Measurements from ENCODE around the gene LIPG. TPM values are rescaled to one million over a fixed set of nuclear protein-coding genes. Genes with fewer than 3 reads are reported as not detected.

The LIPG gene
- total and polyA plus RNA-seq, 10 donors, result 0.11 to 2.7 (median 0.35) TPM; not detected in 3

DNA sequence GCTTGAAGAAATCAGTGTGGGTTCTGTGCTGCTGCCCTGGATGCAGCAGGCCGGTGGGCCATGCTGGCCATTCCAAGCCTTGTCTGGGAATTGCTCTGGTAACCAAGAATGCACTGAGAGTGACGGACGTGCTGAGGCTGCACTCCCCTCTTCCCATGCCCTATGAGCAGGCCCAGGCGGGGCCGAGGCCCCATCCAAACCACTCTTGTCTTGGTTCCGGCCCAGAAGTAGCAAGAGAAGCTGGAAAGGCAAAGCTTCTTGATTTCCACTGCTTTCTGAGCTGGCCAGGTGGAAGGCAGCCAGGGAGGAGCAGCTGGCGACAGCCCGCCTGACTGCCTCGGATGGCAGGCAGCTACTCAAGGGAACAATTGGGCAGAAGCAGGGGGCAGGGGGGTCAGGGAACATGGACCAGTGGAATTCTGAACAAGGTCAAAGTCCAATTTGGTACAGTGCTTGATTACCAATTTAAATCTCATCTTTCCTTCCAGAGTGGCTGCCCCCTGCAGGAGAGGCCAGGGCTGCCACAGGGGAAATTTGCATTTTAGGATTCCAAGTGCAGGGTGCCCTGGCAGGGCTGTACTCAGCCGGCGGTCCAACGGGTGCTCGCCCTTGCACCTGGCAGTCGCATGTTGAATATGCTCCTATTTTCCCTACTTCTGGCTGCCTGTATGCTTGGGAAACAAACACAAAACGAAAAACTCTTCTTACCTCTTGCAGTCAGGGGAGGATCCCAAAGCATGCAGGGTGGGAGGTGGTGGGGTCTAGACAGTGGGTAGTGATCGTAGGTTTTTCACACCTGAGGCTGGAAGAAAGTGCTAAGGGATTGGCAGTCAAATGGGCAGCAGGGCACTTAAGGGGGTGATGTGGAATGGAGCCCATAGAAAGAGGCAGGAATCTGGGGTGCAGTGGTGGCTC lies 67.3 kb downstream of the LIPG start:
- no peak for TF ChIP-seq POLR2AphosphoS5 (IDR thresholded peaks at IDR 0.05)
- TF ChIP-seq POLR2A (IDR thresholded peaks at IDR 0.05), result no peak
- TF ChIP-seq, protein P1, sequence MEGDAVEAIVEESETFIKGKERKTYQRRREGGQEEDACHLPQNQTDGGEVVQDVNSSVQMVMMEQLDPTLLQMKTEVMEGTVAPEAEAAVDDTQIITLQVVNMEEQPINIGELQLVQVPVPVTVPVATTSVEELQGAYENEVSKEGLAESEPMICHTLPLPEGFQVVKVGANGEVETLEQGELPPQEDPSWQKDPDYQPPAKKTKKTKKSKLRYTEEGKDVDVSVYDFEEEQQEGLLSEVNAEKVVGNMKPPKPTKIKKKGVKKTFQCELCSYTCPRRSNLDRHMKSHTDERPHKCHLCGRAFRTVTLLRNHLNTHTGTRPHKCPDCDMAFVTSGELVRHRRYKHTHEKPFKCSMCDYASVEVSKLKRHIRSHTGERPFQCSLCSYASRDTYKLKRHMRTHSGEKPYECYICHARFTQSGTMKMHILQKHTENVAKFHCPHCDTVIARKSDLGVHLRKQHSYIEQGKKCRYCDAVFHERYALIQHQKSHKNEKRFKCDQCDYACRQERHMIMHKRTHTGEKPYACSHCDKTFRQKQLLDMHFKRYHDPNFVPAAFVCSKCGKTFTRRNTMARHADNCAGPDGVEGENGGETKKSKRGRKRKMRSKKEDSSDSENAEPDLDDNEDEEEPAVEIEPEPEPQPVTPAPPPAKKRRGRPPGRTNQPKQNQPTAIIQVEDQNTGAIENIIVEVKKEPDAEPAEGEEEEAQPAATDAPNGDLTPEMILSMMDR (IDR thresholded peaks at IDR 0.05 in 8 of 11, conservative IDR thresholded peaks at IDR 0.05 in 3 of 11), result no peak
- Histone ChIP-seq H3K4me3 (no peak overlapping the region), H3K9me3 (no peaks in the 10 kb centered on the region), H3K36me3 (no peaks in the 10 kb centered on the region), H3K27me3 (replicated peaks in 1 of 7) (peaks cover 0 to 71% (median 5%) of the 10 kb centered on the region in 7 donors), H3K4me1 (no peaks in the 10 kb centered on the region), H3K27ac (no peak overlapping the region)
- 80 to 88% (median 83%) methylated on average over 15 to 16 of the region's 16 CpGs for WGBS, 5 donors
- no peak for DNase-seq
- intact Hi-C loops (cut with DNase I; ENCODE audit: low total_unique reads), result no loop called here

DNA sequence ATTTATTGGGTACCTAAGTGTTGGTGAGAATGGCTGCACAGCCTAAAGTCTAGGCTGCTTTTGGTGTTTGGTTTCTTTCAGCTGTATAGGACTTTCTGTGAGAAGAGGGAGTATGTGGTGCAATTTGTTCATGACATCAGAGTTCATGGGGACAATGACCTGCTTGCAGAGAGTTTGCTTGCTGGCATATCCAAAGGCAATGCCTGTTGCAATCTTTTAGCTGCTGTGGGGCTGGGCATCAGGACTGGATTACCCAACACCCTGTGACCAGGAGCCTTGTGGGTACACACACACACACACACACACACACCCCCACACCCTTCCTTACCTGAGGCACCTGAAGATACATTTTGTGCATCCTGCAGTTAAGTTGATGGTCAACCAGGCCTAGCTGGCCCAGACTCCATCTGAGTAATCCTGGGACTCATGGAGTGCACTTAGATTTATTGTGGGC lies 68.4 kb downstream of the LIPG start:
- DNase-seq, result no peak
- Histone ChIP-seq H3K36me3 (no peaks in the 10 kb centered on the region), H3K27ac (no peak overlapping the region), H3K4me1 (no peaks in the 10 kb centered on the region), H3K9me3 (no peaks in the 10 kb centered on the region), H3K27me3 (replicated peaks in 1 of 7) (peaks cover 0 to 60% (median 5%) of the 10 kb centered on the region in 7 donors), H3K4me3 (no peak overlapping the region)
- intact Hi-C loops (cut with DNase I; ENCODE audit: low total_unique reads), result loop anchor here (10.0 kb wide), 1 partner anchor 105 kb away; no protein-coding TSS in a partner anchor
- no peak for TF ChIP-seq POLR2AphosphoS5 (IDR thresholded peaks at IDR 0.05)
- TF ChIP-seq, protein P1 (IDR thresholded peaks at IDR 0.05 in 8 of 11, conservative IDR thresholded peaks at IDR 0.05 in 3 of 11), result no peak
- TF ChIP-seq POLR2A (IDR thresholded peaks at IDR 0.05), result no peak

DNA sequence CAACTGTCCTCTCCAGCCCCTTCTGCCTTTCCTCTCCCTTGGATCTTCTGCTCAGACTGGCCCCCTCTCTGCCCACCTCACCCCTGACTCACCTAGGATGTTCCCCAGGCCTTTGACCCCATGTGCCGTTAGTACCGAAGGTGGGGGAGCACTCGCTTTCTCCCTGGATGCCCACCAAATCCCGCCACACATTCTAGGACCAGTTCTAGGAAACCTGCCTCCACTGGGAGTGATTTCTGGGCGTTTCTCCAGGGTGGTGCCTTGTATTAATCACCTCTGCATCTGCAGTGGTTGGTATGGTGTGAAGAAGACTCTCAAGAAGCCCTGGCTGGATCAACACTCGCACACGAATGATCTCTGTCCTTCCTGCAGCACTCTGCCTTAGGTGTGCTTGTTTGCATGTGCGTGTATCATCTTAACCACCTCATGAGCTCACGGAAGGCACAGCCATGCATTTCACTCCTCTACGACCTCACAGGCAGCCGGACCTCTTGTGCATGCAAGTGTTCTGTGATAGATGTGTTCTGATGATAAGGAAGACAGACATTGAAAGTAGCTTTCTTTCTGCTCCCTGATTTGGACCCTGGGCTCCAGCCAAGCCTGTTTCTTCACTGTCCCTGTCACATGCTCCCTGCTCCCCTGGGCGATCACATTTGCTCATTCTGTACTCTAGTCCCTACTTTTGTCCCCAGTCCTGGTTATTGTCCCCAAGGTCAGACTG lies 69.4 kb downstream of the LIPG start:
- no peak overlapping the region for H3K4me3 ChIP-seq
- no peak for DNase-seq
- no peaks in the 10 kb centered on the region for H3K9me3 ChIP-seq
- H3K27me3 ChIP-seq (replicated peaks in 1 of 7), result peaks cover 0 to 51% (median 0%) of the 10 kb centered on the region in 7 donors
- no peak overlapping the region for H3K27ac ChIP-seq
- WGBS, 5 donors, result 80 to 90% (median 85%) methylated on average over 12 of the region's 12 CpGs
- intact Hi-C loops (cut with DNase I; ENCODE audit: low total_unique reads), result loop anchor here (10.0 kb wide), 1 partner anchor 103 kb away; no protein-coding TSS in a partner anchor
- no peaks in the 10 kb centered on the region for H3K36me3 ChIP-seq
- no peak for TF ChIP-seq POLR2A (IDR thresholded peaks at IDR 0.05)
- TF ChIP-seq, protein P1 (IDR thresholded peaks at IDR 0.05 in 8 of 11, conservative IDR thresholded peaks at IDR 0.05 in 3 of 11), result no peak
- TF ChIP-seq POLR2AphosphoS5 (IDR thresholded peaks at IDR 0.05), result no peak
- no peaks in the 10 kb centered on the region for H3K4me1 ChIP-seq
